Gastrocnemius medialis (tissue), 4 donors: Measurements from ENCODE around the gene CLEC4E.

Source experiments
- POLR2A ChIP-seq, 2 donors: fragments of 450-650 bp; IDR thresholded peaks; one replicate each; pipeline ENCODE4 v1.6.1; 2017; ENCODE audit warnings: antibody characterized with exemption in 2 of 2, mild to moderate bottlenecking in 2 of 2, moderate library complexity in 2 of 2
- TF ChIP-seq, protein P1 (sequence below), 5 experiments: fragments of 450-650 bp in 3 of 5; fragments of 200-600 bp in 2 of 5; sonication (generic) in 2 of 5; IDR thresholded peaks in 4 of 5; conservative IDR thresholded peaks in 1 of 5; 1 replicate in 4 of 5; 2 replicates in 1 of 5; pipeline ENCODE4 v1.5.1; 2016 to 2019; ENCODE audit warnings: antibody characterized with exemption in 5 of 5, mild to moderate bottlenecking in 3 of 5, moderate library complexity in 3 of 5

- TF ChIP-seq, protein P1, sequence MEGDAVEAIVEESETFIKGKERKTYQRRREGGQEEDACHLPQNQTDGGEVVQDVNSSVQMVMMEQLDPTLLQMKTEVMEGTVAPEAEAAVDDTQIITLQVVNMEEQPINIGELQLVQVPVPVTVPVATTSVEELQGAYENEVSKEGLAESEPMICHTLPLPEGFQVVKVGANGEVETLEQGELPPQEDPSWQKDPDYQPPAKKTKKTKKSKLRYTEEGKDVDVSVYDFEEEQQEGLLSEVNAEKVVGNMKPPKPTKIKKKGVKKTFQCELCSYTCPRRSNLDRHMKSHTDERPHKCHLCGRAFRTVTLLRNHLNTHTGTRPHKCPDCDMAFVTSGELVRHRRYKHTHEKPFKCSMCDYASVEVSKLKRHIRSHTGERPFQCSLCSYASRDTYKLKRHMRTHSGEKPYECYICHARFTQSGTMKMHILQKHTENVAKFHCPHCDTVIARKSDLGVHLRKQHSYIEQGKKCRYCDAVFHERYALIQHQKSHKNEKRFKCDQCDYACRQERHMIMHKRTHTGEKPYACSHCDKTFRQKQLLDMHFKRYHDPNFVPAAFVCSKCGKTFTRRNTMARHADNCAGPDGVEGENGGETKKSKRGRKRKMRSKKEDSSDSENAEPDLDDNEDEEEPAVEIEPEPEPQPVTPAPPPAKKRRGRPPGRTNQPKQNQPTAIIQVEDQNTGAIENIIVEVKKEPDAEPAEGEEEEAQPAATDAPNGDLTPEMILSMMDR (IDR thresholded peaks at IDR 0.05 in 4 of 5, conservative IDR thresholded peaks at IDR 0.05 in 1 of 5): no peak
- TF ChIP-seq POLR2A (IDR thresholded peaks at IDR 0.05): no peak
Measured at GRCh38 chr12:8554451-8555195, 13.9 kb upstream of the CLEC4E start.
